ENCODE measurements around the gene ACTN2. TPM values are rescaled to one million over a fixed set of nuclear protein-coding genes. Genes with fewer than 3 reads are reported as not detected.

ACTN2 gene
- total and polyA plus RNA-seq, 2 experiments from 2014 or later, result 0.17 to 0.57 TPM

DNA sequence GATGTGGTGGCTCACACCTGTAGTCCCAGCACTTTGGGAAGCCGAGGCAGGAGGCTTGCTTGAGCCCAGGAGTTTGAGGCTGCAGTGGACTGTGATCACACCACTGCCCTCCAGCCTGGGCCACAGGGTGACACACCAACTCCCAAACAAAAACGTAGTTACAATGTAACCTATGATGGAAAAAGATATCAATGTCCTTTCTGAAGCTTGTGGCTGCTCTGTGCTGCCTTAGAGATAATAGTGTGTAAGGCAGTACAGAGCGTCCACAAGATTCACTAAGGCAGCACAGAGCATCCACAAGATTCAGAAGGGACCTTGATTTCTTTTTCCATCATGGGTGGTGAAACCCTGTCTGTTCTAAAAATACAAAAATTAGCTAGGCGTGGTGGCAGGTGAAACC, 42.5 kb downstream of the ACTN2 start:
- TF ChIP-seq EZH2phosphoT487 (IDR thresholded peaks at IDR 0.05; ENCODE audit: low read depth, severe bottlenecking, unreplicated experiment) (no peak), EZH2 (IDR thresholded peaks at IDR 0.05; ENCODE audit: borderline replicate concordance) (no peak)
- TF ChIP-seq, protein P1, sequence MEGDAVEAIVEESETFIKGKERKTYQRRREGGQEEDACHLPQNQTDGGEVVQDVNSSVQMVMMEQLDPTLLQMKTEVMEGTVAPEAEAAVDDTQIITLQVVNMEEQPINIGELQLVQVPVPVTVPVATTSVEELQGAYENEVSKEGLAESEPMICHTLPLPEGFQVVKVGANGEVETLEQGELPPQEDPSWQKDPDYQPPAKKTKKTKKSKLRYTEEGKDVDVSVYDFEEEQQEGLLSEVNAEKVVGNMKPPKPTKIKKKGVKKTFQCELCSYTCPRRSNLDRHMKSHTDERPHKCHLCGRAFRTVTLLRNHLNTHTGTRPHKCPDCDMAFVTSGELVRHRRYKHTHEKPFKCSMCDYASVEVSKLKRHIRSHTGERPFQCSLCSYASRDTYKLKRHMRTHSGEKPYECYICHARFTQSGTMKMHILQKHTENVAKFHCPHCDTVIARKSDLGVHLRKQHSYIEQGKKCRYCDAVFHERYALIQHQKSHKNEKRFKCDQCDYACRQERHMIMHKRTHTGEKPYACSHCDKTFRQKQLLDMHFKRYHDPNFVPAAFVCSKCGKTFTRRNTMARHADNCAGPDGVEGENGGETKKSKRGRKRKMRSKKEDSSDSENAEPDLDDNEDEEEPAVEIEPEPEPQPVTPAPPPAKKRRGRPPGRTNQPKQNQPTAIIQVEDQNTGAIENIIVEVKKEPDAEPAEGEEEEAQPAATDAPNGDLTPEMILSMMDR (IDR thresholded peaks at IDR 0.05; ENCODE audit: poor library complexity), result no peak
- Histone ChIP-seq H3K9me2 (replicated peaks; ENCODE audit: insufficient read depth) (no peaks in the 10 kb centered on the region), H3K4me2 (no peak overlapping the region), H3K4me3 (no peak overlapping the region), H4K20me1 (ENCODE audit: insufficient read depth, poor library complexity, severe bottlenecking) (no peaks in the 10 kb centered on the region), H2AFZ (no peak overlapping the region), H3K27me3 (no peaks in the 10 kb centered on the region), H3K27ac (no peak overlapping the region), H3K9me3 (ENCODE audit: low read depth) (no peaks in the 10 kb centered on the region), H3K36me3 (replicated peaks; ENCODE audit: insufficient read depth, low read depth) (no peaks in the 10 kb centered on the region), H3K79me2 (no peaks in the 10 kb centered on the region), H3K4me1 (ENCODE audit: insufficient read depth) (no peaks in the 10 kb centered on the region)
- DNase-seq (ENCODE audit: low spot score), result no peak
- 89% methylated on average over 4 of the region's 4 CpGs for WGBS (ENCODE audit: low lambda C conversion rate, missing lambda C conversion rate)

DNA sequence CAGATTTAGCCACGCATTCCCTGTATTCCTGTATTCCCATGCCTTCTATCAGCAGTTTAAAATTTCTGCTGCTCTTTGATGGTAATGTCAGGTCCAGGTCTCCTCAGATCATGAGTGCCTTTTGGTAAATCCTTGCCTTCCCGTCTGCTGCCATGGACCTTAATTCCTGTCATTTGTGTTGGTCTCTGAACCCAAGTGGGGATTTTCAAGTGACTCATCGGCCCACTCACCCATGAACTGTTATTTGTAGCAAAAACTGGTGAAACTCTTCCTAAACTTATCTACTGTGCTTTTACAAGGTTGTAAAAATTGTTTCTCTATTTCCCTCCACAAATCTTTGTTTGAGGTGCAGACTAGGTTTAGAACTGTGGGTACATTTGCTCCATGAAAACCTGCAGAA, 47.4 kb downstream of the ACTN2 start:
- H3K79me2 ChIP-seq, result no peaks in the 10 kb centered on the region
- H3K4me3 ChIP-seq, result no peak overlapping the region
- H2AFZ ChIP-seq, result no peak overlapping the region
- no peaks in the 10 kb centered on the region for H3K4me1 ChIP-seq (ENCODE audit: insufficient read depth)
- TF ChIP-seq, protein P1 (IDR thresholded peaks at IDR 0.05; ENCODE audit: poor library complexity), result no peak
- no peak for TF ChIP-seq EZH2phosphoT487 (IDR thresholded peaks at IDR 0.05; ENCODE audit: low read depth, severe bottlenecking, unreplicated experiment)
- H3K9me3 ChIP-seq (ENCODE audit: low read depth), result no peaks in the 10 kb centered on the region
- no peak overlapping the region for H3K4me2 ChIP-seq
- 82% methylated on average over 3 of the region's 3 CpGs for WGBS (ENCODE audit: low lambda C conversion rate, missing lambda C conversion rate)
- H4K20me1 ChIP-seq (ENCODE audit: insufficient read depth, poor library complexity, severe bottlenecking), result no peaks in the 10 kb centered on the region
- no peak for DNase-seq (ENCODE audit: low spot score)
- H3K36me3 ChIP-seq (replicated peaks; ENCODE audit: insufficient read depth, low read depth), result no peaks in the 10 kb centered on the region
- no peaks in the 10 kb centered on the region for H3K27me3 ChIP-seq
- H3K9me2 ChIP-seq (replicated peaks; ENCODE audit: insufficient read depth), result no peaks in the 10 kb centered on the region
- no peak overlapping the region for H3K27ac ChIP-seq

DNA sequence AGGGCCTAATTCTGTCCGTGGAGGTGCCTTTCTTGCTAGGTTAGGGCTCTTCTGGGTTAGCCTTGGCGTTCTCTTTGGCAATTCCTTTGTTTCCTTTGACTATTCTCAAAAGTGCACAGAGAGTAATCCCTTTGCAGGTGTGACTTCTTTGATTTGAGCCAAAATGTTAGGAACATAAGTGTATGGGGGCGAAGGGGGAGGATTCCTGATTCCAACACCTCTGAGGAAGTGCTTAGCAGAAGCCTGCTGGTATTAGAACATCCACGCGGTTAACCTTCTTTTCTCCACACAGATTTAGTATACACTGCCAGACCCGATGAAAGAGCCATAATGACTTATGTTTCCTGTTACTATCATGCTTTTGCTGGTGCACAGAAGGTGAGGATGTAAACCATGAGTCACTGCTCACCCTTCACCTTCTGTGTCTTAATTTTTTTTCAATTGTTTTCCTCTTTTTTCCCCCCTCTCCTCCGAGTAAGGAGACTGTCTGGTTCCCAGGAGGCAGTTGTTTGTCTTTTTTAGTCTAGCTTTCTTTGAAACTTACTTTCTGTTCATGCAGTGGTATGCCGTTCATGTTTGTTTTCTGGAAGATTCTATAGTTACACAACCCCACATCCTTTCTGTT, 48.0 kb downstream of the ACTN2 start:
- Histone ChIP-seq H3K9me3 (ENCODE audit: low read depth) (no peaks in the 10 kb centered on the region), H3K4me3 (no peak overlapping the region), H3K36me3 (replicated peaks; ENCODE audit: insufficient read depth, low read depth) (no peaks in the 10 kb centered on the region), H3K4me1 (ENCODE audit: insufficient read depth) (no peaks in the 10 kb centered on the region), H3K9me2 (replicated peaks; ENCODE audit: insufficient read depth) (no peaks in the 10 kb centered on the region), H3K27ac (no peak overlapping the region), H2AFZ (no peak overlapping the region), H3K27me3 (no peaks in the 10 kb centered on the region), H3K4me2 (no peak overlapping the region), H3K79me2 (no peaks in the 10 kb centered on the region), H4K20me1 (ENCODE audit: insufficient read depth, poor library complexity, severe bottlenecking) (no peaks in the 10 kb centered on the region)
- WGBS (ENCODE audit: low lambda C conversion rate, missing lambda C conversion rate), result 77% methylated on average over 8 of the region's 8 CpGs
- no peak for TF ChIP-seq EZH2 (IDR thresholded peaks at IDR 0.05; ENCODE audit: borderline replicate concordance)
- TF ChIP-seq, protein P1 (IDR thresholded peaks at IDR 0.05; ENCODE audit: poor library complexity), result no peak
- TF ChIP-seq EZH2phosphoT487 (IDR thresholded peaks at IDR 0.05; ENCODE audit: low read depth, severe bottlenecking, unreplicated experiment), result no peak
- no peak for DNase-seq (ENCODE audit: low spot score)

Data from hepatocyte (in vitro differentiated cells).